HEK293 (cell line): ENCODE data around the gene FHIT.

ENCODE experiments used
- GLIS1 ChIP-seq: fragments of 450-650 bp; formaldehyde crosslinking; IDR thresholded peaks from 2 replicates; pipeline ENCODE4 v1.5.1; 2016; ENCODE audit warnings: missing biosample characterization, missing genetic modification characterization
- MYNN ChIP-seq: fragments of 450-650 bp; formaldehyde crosslinking; IDR thresholded peaks from 2 replicates; pipeline ENCODE4 v1.5.1; 2016; ENCODE audit warnings: missing biosample characterization, missing genetic modification characterization, borderline replicate concordance
- SP2 ChIP-seq: fragments of 450-650 bp; formaldehyde crosslinking; IDR thresholded peaks from 2 replicates; pipeline ENCODE4 v1.5.1; 2016; ENCODE audit warnings: missing biosample characterization, missing genetic modification characterization
- ZBTB21 ChIP-seq: fragments of 450-650 bp; formaldehyde crosslinking; IDR thresholded peaks from 2 replicates; pipeline ENCODE4 v1.5.1; 2017; ENCODE audit warnings: missing biosample characterization, missing genetic modification characterization
- ZFP37 ChIP-seq: fragments of 450-650 bp; formaldehyde crosslinking; IDR thresholded peaks from 2 replicates; pipeline ENCODE4 v1.5.1; 2016; ENCODE audit warnings: missing biosample characterization, missing genetic modification characterization
- ZNF274 ChIP-seq, 2 experiments: fragments of 200-500 bp in 1 of 2; fragments of 450-650 bp in 1 of 2; sonication (Bioruptor generic) in 1 of 2; formaldehyde crosslinking in 1 of 2; IDR thresholded peaks; 2 replicates each; pipeline versions ENCODE4 v1.5.1 to v1.6.1; 2014 to 2016; ENCODE audit warnings: borderline replicate concordance in 1 of 2, inconsistent platforms in 1 of 2, low read length in 1 of 2, missing biosample characterization in 1 of 2, missing genetic modification characterization in 1 of 2
- ZNF37A ChIP-seq: fragments of 450-650 bp; IDR thresholded peaks from 2 replicates; pipeline ENCODE4 v1.5.1; 2018; ENCODE audit warnings: missing biosample characterization, missing genetic modification characterization
- ZNF529 ChIP-seq: fragments of 450-650 bp; formaldehyde crosslinking; IDR thresholded peaks from 2 replicates; pipeline ENCODE4 v1.5.1; 2017; ENCODE audit warnings: missing genetic modification characterization, missing biosample characterization; ENCODE audit not compliant: insufficient replicate concordance
- ZNF560 ChIP-seq: fragments of 450-650 bp; formaldehyde crosslinking; IDR thresholded peaks from 2 replicates; pipeline ENCODE4 v1.5.1; 2017; ENCODE audit warnings: missing biosample characterization, missing genetic modification characterization, borderline replicate concordance
- ZNF585B ChIP-seq: fragments of 450-650 bp; formaldehyde crosslinking; IDR thresholded peaks from 2 replicates; pipeline ENCODE4 v1.5.1; 2016; ENCODE audit warnings: missing biosample characterization, missing genetic modification characterization
- TF ChIP-seq, protein P1 (sequence below): fragments of 450-650 bp; formaldehyde crosslinking; IDR thresholded peaks from 2 replicates; pipeline ENCODE4 v1.5.1; 2016; ENCODE audit warnings: missing biosample characterization, missing genetic modification characterization
- TF ChIP-seq, protein P2 (sequence below): fragments of 450-650 bp; formaldehyde crosslinking; IDR thresholded peaks from 2 replicates; pipeline ENCODE4 v1.5.1; 2016; ENCODE audit warnings: missing biosample characterization, missing genetic modification characterization
- TF ChIP-seq, protein P3 (sequence below): fragments of 450-650 bp; formaldehyde crosslinking; IDR thresholded peaks from 2 replicates; pipeline ENCODE4 v1.5.1; 2017; ENCODE audit warnings: missing biosample characterization, missing genetic modification characterization
- TF ChIP-seq, protein P4 (sequence below): fragments of 450-650 bp; formaldehyde crosslinking; IDR thresholded peaks from 2 replicates; pipeline ENCODE4 v1.5.1; 2016; ENCODE audit warnings: missing biosample characterization, missing genetic modification characterization

DNA sequence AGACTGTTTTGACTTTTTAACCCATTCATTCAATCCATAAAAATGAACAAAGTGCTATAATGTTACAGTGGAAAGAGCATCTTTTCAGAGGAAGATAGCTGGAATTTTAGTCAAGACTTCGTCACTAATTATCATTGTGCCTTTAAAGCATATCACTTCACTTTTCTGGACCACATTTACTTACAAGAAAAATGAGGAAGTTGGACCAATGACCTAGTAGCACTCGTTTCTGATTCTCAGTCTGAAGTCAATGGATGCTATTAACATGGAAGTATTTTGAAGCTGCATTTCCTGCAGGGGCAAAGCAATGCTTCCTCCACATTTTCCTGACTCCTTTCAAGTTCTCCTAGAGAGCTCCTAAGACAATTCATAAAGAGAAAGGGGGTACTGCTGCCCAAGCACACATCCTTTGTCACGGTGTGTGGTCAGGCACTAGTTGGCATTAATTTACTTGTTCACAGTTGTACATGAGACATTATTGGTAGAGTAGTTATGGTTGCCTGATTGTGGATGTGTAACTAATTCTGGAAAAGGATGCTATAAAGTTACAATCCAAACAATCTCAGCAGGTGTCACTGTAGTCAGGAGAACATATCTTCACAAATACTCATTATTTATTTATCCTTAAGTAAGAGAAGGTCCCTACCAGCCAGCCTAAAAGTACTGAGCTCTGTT lies 1049.1 kb downstream of the FHIT start:
- TF ChIP-seq, protein P1, sequence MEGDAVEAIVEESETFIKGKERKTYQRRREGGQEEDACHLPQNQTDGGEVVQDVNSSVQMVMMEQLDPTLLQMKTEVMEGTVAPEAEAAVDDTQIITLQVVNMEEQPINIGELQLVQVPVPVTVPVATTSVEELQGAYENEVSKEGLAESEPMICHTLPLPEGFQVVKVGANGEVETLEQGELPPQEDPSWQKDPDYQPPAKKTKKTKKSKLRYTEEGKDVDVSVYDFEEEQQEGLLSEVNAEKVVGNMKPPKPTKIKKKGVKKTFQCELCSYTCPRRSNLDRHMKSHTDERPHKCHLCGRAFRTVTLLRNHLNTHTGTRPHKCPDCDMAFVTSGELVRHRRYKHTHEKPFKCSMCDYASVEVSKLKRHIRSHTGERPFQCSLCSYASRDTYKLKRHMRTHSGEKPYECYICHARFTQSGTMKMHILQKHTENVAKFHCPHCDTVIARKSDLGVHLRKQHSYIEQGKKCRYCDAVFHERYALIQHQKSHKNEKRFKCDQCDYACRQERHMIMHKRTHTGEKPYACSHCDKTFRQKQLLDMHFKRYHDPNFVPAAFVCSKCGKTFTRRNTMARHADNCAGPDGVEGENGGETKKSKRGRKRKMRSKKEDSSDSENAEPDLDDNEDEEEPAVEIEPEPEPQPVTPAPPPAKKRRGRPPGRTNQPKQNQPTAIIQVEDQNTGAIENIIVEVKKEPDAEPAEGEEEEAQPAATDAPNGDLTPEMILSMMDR (tag by site-specific recombination): no peak
- TF ChIP-seq ZNF37A (tag by site-specific recombination) (no peak), ZFP37 (tag by site-specific recombination) (no peak), GLIS1 (tag by site-specific recombination) (no peak), SP2 (tag by site-specific recombination) (no peak), MYNN (tag by site-specific recombination) (no peak), ZNF585B (tag by site-specific recombination) (no peak), ZNF529 (tag by site-specific recombination) (no peak), ZNF274 (IDR thresholded peaks at IDR 0.05; ENCODE audit: low read length) (no peak), ZNF274 (tag by site-specific recombination; IDR thresholded peaks at IDR 0.05; ENCODE audit: borderline replicate concordance) (no peak), ZBTB21 (no peak), ZNF560 (no peak)
- TF ChIP-seq, protein P2, sequence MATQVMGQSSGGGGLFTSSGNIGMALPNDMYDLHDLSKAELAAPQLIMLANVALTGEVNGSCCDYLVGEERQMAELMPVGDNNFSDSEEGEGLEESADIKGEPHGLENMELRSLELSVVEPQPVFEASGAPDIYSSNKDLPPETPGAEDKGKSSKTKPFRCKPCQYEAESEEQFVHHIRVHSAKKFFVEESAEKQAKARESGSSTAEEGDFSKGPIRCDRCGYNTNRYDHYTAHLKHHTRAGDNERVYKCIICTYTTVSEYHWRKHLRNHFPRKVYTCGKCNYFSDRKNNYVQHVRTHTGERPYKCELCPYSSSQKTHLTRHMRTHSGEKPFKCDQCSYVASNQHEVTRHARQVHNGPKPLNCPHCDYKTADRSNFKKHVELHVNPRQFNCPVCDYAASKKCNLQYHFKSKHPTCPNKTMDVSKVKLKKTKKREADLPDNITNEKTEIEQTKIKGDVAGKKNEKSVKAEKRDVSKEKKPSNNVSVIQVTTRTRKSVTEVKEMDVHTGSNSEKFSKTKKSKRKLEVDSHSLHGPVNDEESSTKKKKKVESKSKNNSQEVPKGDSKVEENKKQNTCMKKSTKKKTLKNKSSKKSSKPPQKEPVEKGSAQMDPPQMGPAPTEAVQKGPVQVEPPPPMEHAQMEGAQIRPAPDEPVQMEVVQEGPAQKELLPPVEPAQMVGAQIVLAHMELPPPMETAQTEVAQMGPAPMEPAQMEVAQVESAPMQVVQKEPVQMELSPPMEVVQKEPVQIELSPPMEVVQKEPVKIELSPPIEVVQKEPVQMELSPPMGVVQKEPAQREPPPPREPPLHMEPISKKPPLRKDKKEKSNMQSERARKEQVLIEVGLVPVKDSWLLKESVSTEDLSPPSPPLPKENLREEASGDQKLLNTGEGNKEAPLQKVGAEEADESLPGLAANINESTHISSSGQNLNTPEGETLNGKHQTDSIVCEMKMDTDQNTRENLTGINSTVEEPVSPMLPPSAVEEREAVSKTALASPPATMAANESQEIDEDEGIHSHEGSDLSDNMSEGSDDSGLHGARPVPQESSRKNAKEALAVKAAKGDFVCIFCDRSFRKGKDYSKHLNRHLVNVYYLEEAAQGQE (tag by site-specific recombination): no peak
- TF ChIP-seq, protein P3, sequence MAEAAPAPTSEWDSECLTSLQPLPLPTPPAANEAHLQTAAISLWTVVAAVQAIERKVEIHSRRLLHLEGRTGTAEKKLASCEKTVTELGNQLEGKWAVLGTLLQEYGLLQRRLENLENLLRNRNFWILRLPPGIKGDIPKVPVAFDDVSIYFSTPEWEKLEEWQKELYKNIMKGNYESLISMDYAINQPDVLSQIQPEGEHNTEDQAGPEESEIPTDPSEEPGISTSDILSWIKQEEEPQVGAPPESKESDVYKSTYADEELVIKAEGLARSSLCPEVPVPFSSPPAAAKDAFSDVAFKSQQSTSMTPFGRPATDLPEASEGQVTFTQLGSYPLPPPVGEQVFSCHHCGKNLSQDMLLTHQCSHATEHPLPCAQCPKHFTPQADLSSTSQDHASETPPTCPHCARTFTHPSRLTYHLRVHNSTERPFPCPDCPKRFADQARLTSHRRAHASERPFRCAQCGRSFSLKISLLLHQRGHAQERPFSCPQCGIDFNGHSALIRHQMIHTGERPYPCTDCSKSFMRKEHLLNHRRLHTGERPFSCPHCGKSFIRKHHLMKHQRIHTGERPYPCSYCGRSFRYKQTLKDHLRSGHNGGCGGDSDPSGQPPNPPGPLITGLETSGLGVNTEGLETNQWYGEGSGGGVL (tag by site-specific recombination): no peak
- TF ChIP-seq, protein P4, sequence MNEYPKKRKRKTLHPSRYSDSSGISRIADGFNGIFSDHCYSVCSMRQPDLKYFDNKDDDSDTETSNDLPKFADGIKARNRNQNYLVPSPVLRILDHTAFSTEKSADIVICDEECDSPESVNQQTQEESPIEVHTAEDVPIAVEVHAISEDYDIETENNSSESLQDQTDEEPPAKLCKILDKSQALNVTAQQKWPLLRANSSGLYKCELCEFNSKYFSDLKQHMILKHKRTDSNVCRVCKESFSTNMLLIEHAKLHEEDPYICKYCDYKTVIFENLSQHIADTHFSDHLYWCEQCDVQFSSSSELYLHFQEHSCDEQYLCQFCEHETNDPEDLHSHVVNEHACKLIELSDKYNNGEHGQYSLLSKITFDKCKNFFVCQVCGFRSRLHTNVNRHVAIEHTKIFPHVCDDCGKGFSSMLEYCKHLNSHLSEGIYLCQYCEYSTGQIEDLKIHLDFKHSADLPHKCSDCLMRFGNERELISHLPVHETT: no peak
